Measurements from ENCODE around the gene DSE. TPM values are rescaled to one million over a fixed set of nuclear protein-coding genes. Genes with fewer than 3 reads are reported as not detected.
A peak's percentile ranks its signal among the peaks of the same experiment; 100 is the strongest.

Gene DSE
- total RNA-seq, 1 experiment from 2014 or later = 86.5 TPM

DNA sequence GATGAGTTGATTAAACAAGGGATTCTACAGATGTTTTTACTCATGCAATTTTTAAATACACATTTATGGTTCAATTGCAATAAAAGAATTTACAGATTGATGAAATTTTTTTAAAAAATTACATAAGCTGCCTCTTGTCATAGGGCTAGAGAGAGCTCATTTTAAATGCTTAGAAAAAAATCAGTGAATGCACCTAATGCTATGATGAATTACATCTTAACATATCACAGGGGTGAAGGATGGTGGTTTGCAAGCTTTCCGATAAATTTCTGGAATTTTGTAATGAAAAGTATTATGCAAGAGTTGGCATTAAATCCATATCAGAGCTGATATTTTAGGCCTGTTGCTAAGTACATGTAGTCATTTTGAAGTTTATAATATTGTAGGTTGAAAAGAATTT is 29.6 kb downstream of the DSE start:
- BruUV-seq (replicated peaks) = no TSS peak
- ChIA-PET CTCF (interaction anchor here (0.7 to 2.1 kb wide), 5 partner anchors 11 to 132 kb away, joined by 3 to 6 read pairs (median 3); no protein-coding TSS in a partner anchor), POLR2A (interaction anchor here (0.6 to 3.1 kb wide), 14 partner anchors 8 to 121 kb away, joined by 3 to 36 read pairs (median 4); partner anchors contain the start of genes DSE and TSPYL1)
- H3K9me3 Mint-ChIP-seq (ENCODE audit: unreplicated experiment) = no peaks in the 10 kb centered on the region
- no peak overlapping the region for H3K27ac Mint-ChIP-seq (ENCODE audit: low read depth, unreplicated experiment)
- no peaks in the 10 kb centered on the region for H3K27me3 Mint-ChIP-seq (ENCODE audit: insufficient read depth, unreplicated experiment)
- intact Hi-C loops (cut with micrococcal nuclease) = no loop called here
- H3K4me3 Mint-ChIP-seq (ENCODE audit: unreplicated experiment) = no peak overlapping the region
- peaks cover 24% of the 10 kb centered on the region for H3K4me1 Mint-ChIP-seq (ENCODE audit: insufficient read depth, unreplicated experiment)
- H3K36me3 Mint-ChIP-seq (ENCODE audit: insufficient read depth, unreplicated experiment) = peaks cover 22% of the 10 kb centered on the region
- TF ChIP-seq, protein P1, sequence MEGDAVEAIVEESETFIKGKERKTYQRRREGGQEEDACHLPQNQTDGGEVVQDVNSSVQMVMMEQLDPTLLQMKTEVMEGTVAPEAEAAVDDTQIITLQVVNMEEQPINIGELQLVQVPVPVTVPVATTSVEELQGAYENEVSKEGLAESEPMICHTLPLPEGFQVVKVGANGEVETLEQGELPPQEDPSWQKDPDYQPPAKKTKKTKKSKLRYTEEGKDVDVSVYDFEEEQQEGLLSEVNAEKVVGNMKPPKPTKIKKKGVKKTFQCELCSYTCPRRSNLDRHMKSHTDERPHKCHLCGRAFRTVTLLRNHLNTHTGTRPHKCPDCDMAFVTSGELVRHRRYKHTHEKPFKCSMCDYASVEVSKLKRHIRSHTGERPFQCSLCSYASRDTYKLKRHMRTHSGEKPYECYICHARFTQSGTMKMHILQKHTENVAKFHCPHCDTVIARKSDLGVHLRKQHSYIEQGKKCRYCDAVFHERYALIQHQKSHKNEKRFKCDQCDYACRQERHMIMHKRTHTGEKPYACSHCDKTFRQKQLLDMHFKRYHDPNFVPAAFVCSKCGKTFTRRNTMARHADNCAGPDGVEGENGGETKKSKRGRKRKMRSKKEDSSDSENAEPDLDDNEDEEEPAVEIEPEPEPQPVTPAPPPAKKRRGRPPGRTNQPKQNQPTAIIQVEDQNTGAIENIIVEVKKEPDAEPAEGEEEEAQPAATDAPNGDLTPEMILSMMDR (IDR thresholded peaks at IDR 0.05; ENCODE audit: unreplicated experiment) = no peak
- peak; percentile 15 for DNase-seq (ENCODE audit: unreplicated experiment)

DNA sequence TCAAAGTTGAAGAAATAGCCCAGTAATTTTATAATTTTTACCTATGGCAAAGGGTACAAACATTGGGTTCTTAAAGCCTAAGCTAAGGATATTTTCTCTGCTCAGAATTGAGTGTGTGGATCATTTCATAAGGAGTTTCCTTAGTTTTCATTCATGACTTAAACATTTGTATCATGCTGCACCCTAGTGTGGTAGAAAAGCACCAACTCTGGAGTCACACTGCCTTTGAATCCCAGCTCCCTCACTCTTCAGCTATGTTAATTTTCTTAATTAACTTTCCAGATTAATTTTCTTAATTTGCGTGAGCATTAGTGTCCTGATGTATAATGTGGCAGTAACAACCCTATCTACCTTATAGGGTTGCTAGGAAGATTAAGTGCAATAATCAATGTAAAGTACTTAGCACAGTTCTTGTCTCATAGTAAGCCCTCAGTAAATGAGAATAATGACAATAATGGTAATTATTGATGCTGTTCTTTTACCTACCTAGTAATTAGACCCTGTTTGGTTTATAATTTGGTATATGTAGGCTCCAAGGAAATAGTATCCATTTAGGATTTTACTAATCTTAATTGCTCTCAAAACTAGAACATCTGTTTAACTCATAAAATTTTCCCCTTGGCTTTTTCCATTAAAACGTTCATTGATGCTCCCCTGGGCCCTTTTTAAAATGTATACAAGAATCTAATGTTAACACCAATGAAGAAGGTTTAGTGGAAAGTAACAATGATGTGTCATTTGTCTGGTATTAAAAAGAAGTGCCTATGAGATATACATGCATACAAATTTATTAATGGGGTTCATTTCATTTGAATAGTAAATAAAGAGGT is 31.6 kb downstream of the DSE start:
- DNase-seq (ENCODE audit: unreplicated experiment) = no peak
- CTCF ChIA-PET = interaction anchor here (0.5 to 4.3 kb wide), 18 partner anchors 8 to 218 kb away, joined by 3 to 42 read pairs (median 3); partner anchors contain the start of gene DSE
- H3K4me3 Mint-ChIP-seq (ENCODE audit: unreplicated experiment) = no peak overlapping the region
- peaks cover 18% of the 10 kb centered on the region for H3K4me1 Mint-ChIP-seq (ENCODE audit: insufficient read depth, unreplicated experiment)
- no TSS peak for BruUV-seq (replicated peaks)
- POLR2A ChIA-PET = interaction anchor here (0.6 to 3.3 kb wide), 11 partner anchors 9 to 264 kb away, joined by 3 to 36 read pairs (median 3); partner anchors contain the start of genes DSE and TSPYL1
- TF ChIP-seq, protein P1 (IDR thresholded peaks at IDR 0.05; ENCODE audit: unreplicated experiment) = peak; percentile 10
- intact Hi-C loops (cut with micrococcal nuclease) = loop anchor here (1.0 kb wide), 1 partner anchor 115 kb away; no protein-coding TSS in a partner anchor
- no peak overlapping the region for H3K27ac Mint-ChIP-seq (ENCODE audit: low read depth, unreplicated experiment)
- H3K9me3 Mint-ChIP-seq (ENCODE audit: unreplicated experiment) = no peaks in the 10 kb centered on the region
- peaks cover 28% of the 10 kb centered on the region for H3K36me3 Mint-ChIP-seq (ENCODE audit: insufficient read depth, unreplicated experiment)
- H3K27me3 Mint-ChIP-seq (ENCODE audit: insufficient read depth, unreplicated experiment) = no peaks in the 10 kb centered on the region

DNA sequence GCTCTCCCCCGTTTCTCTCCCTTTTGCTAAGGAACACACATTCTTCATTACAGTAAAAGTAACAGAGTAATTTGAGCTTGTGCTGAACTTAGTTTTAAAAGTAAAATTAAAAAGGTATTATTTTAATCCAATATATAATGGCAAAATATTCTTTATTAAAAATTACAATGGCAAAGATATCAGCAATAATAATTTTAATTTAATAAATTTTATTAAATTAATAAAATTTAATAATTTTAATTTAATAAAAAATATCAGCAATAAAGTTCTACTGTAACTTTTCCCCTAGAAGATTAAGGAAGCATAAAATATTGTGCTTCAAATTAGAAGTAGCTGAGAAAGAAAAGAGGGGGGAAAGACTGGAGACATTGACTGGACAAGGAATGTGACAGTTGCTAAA is 32.5 kb downstream of the DSE start:
- DNase-seq (ENCODE audit: unreplicated experiment) = no peak
- POLR2A ChIA-PET = interaction anchor here (0.9 to 3.3 kb wide), 6 partner anchors 10 to 123 kb away, joined by 3 to 14 read pairs (median 4); no protein-coding TSS in a partner anchor
- Mint-ChIP-seq H3K4me1 (ENCODE audit: insufficient read depth, unreplicated experiment) (peaks cover 27% of the 10 kb centered on the region), H3K27me3 (ENCODE audit: insufficient read depth, unreplicated experiment) (no peaks in the 10 kb centered on the region), H3K4me3 (ENCODE audit: unreplicated experiment) (no peak overlapping the region), H3K36me3 (ENCODE audit: insufficient read depth, unreplicated experiment) (peaks cover 28% of the 10 kb centered on the region), H3K9me3 (ENCODE audit: unreplicated experiment) (no peaks in the 10 kb centered on the region), H3K27ac (ENCODE audit: low read depth, unreplicated experiment) (no peak overlapping the region)
- BruUV-seq (replicated peaks) = no TSS peak
- CTCF ChIA-PET = interaction anchor here (0.6 to 4.3 kb wide), 6 partner anchors 10 to 187 kb away, joined by 3 to 42 read pairs (median 4); no protein-coding TSS in a partner anchor
- intact Hi-C loops (cut with micrococcal nuclease) = no loop called here
- TF ChIP-seq, protein P1 (IDR thresholded peaks at IDR 0.05; ENCODE audit: unreplicated experiment) = no peak

DNA sequence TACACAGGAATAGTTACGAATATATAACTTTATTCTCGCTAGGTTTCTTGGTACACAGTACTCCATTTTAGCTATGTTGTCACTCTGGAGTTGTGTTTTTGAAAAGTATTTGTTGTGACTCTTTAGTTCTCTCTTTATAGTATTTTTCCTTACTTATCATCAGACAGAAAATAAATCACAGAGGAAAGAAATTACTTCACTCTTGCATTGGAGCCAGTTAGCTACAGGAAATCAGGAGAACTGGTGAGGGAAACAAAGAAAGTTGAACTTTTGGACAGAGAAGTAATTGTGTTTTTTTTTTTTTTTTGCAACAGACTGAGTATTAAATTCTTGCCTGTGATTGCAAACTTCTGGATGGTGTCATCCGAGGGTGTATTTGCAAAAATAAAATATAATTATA is 33.9 kb downstream of the DSE start:
- peaks cover 19% of the 10 kb centered on the region for H3K36me3 Mint-ChIP-seq (ENCODE audit: insufficient read depth, unreplicated experiment)
- ChIA-PET CTCF (interaction anchor here (0.6 to 4.3 kb wide), 6 partner anchors 43 to 298 kb away, joined by 3 to 42 read pairs (median 4); no protein-coding TSS in a partner anchor), POLR2A (interaction anchor here (0.8 to 3.3 kb wide), 6 partner anchors 13 to 124 kb away, joined by 3 to 14 read pairs (median 4); partner anchors contain the start of gene TSPYL1)
- no TSS peak for BruUV-seq (replicated peaks)
- H3K27ac Mint-ChIP-seq (ENCODE audit: low read depth, unreplicated experiment) = no peak overlapping the region
- no peaks in the 10 kb centered on the region for H3K27me3 Mint-ChIP-seq (ENCODE audit: insufficient read depth, unreplicated experiment)
- intact Hi-C loops (cut with micrococcal nuclease) = no loop called here
- H3K4me3 Mint-ChIP-seq (ENCODE audit: unreplicated experiment) = no peak overlapping the region
- TF ChIP-seq, protein P1 (IDR thresholded peaks at IDR 0.05; ENCODE audit: unreplicated experiment) = no peak
- DNase-seq (ENCODE audit: unreplicated experiment) = no peak
- peaks cover 20% of the 10 kb centered on the region for H3K4me1 Mint-ChIP-seq (ENCODE audit: insufficient read depth, unreplicated experiment)
- no peaks in the 10 kb centered on the region for H3K9me3 Mint-ChIP-seq (ENCODE audit: unreplicated experiment)

Measured in MCF 10A (cell line).